Esophagus muscularis mucosa (tissue), 4 donors: ENCODE results near the gene LSS. TPM values are rescaled to one million over a fixed set of nuclear protein-coding genes. Genes with fewer than 3 reads are reported as not detected.

Source experiments
- DNase-seq: peaks from one replicate; pipeline ENCODE4 v3.0.0-alpha.2; 2017; ENCODE audit errors: extremely low spot score
- H3K27ac ChIP-seq, 4 donors: fragments of 200-600 bp; sonication (generic); replicated peaks in 1 of 4; 1 replicate in 3 of 4; 2 replicates in 1 of 4; pipeline ENCODE4 v1.5.1; 2016 to 2019; ENCODE audit warnings: mild to moderate bottlenecking in 1 of 4
- H3K27me3 ChIP-seq, 4 donors: fragments of 200-600 bp; sonication (generic); one replicate each; pipeline versions ENCODE4 v1.5.1 to v1.6.0; 2016 to 2019
- H3K36me3 ChIP-seq, 4 donors: fragments of 200-600 bp; sonication (generic); one replicate each; pipeline ENCODE4 v1.5.1; 2016 to 2019
- H3K4me1 ChIP-seq, 4 donors: fragments of 200-600 bp; sonication (generic); one replicate each; pipeline ENCODE4 v1.5.1; 2016 to 2019
- H3K4me3 ChIP-seq, 4 donors: fragments of 200-600 bp; sonication (generic); 1 replicate in 2 of 4; 2 replicates in 2 of 4; pipeline ENCODE4 v1.5.1; 2016 to 2019; ENCODE audit warnings: mild to moderate bottlenecking in 4 of 4, moderate library complexity in 1 of 4
- H3K9me3 ChIP-seq, 4 donors: fragments of 200-600 bp; sonication (generic); 1 replicate in 3 of 4; 2 replicates in 1 of 4; pipeline ENCODE4 v1.5.1; 2016 to 2019
- EP300 ChIP-seq: sonication (generic); formaldehyde crosslinking; IDR thresholded peaks from one replicate; pipeline ENCODE4 v1.6.1; 2017; ENCODE audit warnings: antibody characterized with exemption
- POLR2A ChIP-seq: fragments of 450-650 bp; IDR thresholded peaks from one replicate; pipeline ENCODE4 v1.6.1; 2017; ENCODE audit warnings: antibody characterized with exemption, moderate library complexity, mild to moderate bottlenecking, low read depth
- POLR2AphosphoS5 ChIP-seq, 2 donors: sonication (generic); formaldehyde crosslinking; IDR thresholded peaks; one replicate each; pipeline ENCODE4 v1.6.1; 2017; ENCODE audit warnings: antibody characterized with exemption in 2 of 2
- WGBS: methylation state at CpG from one replicate; pipeline ENCODE4 v1.1.5; 2018; 5-methylcytosine and 5-hydroxymethylcytosine counted together
- intact Hi-C: fragments of 100-400 bp; cut with DNase I; formaldehyde crosslinking; loops from one replicate; pipeline ENCODE4 v1.15.1; 2023
- total RNA-seq, 4 donors: library from RNA; depleted of rRNA; stranded (reverse); fragments of >200 nt; gene quantifications; one replicate each; pipeline versions ENCODE4 v1.1.0 to v1.2.1, GENCODE V29; 2016
- TF ChIP-seq, protein P1 (sequence below), 3 experiments: fragments of 200-600 bp in 2 of 3; fragments of 450-650 bp in 1 of 3; sonication (generic) in 2 of 3; IDR thresholded peaks; one replicate each; pipeline ENCODE4 v1.5.1; 2017 to 2019; ENCODE audit warnings: antibody characterized with exemption in 3 of 3, mild to moderate bottlenecking in 2 of 3, moderate library complexity in 1 of 3

Gene LSS
- total RNA-seq, 4 donors from 2014 or later: 45.3 to 66.3 (median 53.1) TPM

DNA sequence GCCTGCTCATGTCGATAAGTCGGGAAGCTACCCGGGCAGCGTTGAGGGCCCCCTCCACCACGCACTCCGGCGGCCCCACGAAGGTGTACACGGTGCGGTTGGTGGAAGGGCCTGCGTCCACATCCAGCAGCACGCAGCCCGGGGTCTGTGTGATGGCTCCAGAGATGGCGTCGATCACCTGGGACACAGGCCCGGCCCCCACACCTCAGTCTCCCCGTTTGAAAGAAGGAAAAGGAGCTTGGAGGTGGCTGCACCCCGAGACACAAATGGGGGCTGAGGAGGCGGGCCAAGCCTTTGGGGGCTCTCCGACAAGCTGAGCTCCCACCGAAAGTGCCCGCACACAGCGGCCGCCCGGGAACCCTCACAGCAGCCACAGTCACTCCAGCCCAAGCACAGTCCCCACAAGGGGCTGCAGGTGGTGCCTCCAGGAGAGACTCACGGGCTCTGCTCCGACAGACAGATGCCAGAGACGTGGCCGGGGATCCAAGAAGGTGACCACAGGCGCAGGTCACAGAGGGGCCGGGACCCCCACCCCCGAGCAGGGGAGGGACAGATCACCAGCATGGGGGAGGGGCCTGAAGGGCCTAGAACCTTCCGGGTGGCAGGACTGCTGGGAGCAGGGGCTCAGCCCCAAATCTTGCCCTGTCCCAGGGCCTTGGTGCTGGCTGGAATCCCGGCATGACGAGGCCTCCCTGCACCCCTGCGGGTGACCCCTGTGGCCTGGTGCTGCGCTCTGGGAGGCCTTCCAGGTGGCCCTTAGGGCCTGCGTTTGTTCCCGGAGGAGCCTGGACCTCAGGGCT lies 74.2 kb downstream of the LSS start:
- intact Hi-C loops: loop anchor here (5.0 kb wide), 1 partner anchor 78 kb away; no protein-coding TSS in a partner anchor
- peaks cover 0 to 4% (median 0%) of the 10 kb centered on the region in 4 donors for H3K36me3 ChIP-seq
- H3K27ac ChIP-seq: no peak overlapping the region
- peaks cover 10 to 18% (median 12%) of the 10 kb centered on the region in 4 donors for H3K4me1 ChIP-seq
- no peak overlapping the region for H3K4me3 ChIP-seq
- TF ChIP-seq, protein P1, sequence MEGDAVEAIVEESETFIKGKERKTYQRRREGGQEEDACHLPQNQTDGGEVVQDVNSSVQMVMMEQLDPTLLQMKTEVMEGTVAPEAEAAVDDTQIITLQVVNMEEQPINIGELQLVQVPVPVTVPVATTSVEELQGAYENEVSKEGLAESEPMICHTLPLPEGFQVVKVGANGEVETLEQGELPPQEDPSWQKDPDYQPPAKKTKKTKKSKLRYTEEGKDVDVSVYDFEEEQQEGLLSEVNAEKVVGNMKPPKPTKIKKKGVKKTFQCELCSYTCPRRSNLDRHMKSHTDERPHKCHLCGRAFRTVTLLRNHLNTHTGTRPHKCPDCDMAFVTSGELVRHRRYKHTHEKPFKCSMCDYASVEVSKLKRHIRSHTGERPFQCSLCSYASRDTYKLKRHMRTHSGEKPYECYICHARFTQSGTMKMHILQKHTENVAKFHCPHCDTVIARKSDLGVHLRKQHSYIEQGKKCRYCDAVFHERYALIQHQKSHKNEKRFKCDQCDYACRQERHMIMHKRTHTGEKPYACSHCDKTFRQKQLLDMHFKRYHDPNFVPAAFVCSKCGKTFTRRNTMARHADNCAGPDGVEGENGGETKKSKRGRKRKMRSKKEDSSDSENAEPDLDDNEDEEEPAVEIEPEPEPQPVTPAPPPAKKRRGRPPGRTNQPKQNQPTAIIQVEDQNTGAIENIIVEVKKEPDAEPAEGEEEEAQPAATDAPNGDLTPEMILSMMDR (IDR thresholded peaks at IDR 0.05): no peak
- TF ChIP-seq POLR2A (no peak), EP300 (no peak), POLR2AphosphoS5 (IDR thresholded peaks at IDR 0.05) (no peak)
- WGBS: 83% methylated on average over 26 of the region's 39 CpGs
- no peak for DNase-seq
- H3K9me3 ChIP-seq: no peaks in the 10 kb centered on the region
- H3K27me3 ChIP-seq: peaks cover 0 to 11% (median 0%) of the 10 kb centered on the region in 4 donors

DNA sequence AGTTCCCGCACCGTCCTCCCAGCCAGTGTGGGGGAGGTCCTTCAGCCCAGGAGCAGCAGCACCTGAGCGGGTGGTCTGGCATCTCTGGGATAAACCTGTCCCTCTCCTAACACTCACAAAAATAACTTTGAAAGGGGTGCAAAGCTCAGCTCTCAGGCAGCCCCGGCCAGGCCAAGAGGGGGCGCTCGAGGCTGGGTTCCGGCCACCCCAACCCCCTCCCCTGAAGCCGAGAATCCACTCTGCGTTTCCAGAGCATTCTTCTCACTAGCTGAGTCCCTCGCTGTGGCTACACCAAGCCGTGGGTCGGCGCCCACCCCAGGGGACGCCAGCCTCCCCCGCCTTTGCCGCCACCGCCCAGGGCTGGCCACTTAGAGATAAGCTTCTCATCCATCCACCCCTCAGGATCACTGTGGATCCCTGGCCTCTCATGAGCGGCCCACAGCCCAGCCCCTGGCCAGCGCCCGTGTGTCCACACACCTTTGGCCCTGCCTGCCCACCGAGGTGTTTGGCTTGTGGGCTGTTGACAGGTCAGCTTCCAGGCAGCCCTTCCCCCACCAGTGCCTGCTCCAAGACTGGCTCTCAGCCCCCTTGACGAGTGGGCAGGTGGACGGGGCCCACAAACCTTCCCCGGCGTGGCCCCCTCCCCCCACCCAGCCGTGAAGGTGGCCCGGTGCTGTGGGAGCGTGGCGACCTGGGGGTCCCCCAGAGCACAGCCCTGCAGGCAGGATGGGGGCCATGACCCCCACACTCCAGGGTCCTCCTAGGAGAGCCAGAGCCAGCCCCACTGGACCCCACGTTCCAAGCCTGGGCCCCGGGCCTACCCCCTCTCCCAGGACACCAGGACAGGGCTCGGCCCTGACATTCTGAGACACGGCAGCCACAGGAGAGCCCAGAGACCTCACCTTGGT lies 75.1 kb downstream of the LSS start:
- Histone ChIP-seq H3K4me3 (peak overlapping the region; percentile 17 to 41 (median 39)), H3K27me3 (peaks cover 0 to 11% (median 0%) of the 10 kb centered on the region in 4 donors), H3K4me1 (peaks cover 10 to 18% (median 12%) of the 10 kb centered on the region in 4 donors), H3K9me3 (no peaks in the 10 kb centered on the region), H3K27ac (peak overlapping the region in 2 of 4 donors; percentile 37 to 68), H3K36me3 (peaks cover 0 to 4% (median 0%) of the 10 kb centered on the region in 4 donors)
- intact Hi-C loops: loop anchor here (5.0 kb wide), 1 partner anchor 79 kb away; no protein-coding TSS in a partner anchor
- 34% methylated on average over 27 of the region's 33 CpGs for WGBS
- no peak for DNase-seq
- no peak for TF ChIP-seq POLR2A
- TF ChIP-seq, protein P1 (IDR thresholded peaks at IDR 0.05): peak; percentile 70 to 83 (median 80)
- TF ChIP-seq POLR2AphosphoS5 (IDR thresholded peaks at IDR 0.05): peak in 1 of 2 donors; percentile 58

DNA sequence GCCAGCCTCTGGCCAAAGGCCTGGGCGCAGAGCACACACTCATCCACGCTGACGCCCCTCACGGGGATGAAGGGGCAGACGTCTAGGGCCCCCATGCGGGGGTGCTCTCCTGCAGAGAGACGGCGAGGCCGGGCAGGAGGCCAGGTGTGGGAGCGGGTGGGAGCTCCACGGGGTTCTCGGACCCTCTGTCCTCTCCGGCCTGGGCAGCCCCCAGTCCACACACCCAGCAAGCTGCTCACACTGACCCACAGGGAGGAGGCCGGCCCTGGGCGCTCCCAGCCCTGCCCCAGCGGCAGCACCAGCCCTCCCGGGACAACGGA lies 75.7 kb downstream of the LSS start:
- no peak for DNase-seq
- intact Hi-C loops: loop anchor here (5.0 kb wide), 1 partner anchor 79 kb away; no protein-coding TSS in a partner anchor
- TF ChIP-seq POLR2AphosphoS5 (IDR thresholded peaks at IDR 0.05): no peak
- no peak for TF ChIP-seq POLR2A
- TF ChIP-seq EP300: no peak
- TF ChIP-seq, protein P1 (IDR thresholded peaks at IDR 0.05): no peak
- H3K27me3 ChIP-seq: peaks cover 0 to 11% (median 0%) of the 10 kb centered on the region in 4 donors
- peak overlapping the region; percentile 17 to 41 (median 39) for H3K4me3 ChIP-seq
- no peaks in the 10 kb centered on the region for H3K9me3 ChIP-seq
- peaks cover 10 to 18% (median 12%) of the 10 kb centered on the region in 4 donors for H3K4me1 ChIP-seq
- WGBS: 33% methylated on average over 10 of the region's 18 CpGs
- H3K27ac ChIP-seq: peak overlapping the region in 1 of 4 donors; percentile 68
- H3K36me3 ChIP-seq: peaks cover 0 to 2% (median 0%) of the 10 kb centered on the region in 4 donors

DNA sequence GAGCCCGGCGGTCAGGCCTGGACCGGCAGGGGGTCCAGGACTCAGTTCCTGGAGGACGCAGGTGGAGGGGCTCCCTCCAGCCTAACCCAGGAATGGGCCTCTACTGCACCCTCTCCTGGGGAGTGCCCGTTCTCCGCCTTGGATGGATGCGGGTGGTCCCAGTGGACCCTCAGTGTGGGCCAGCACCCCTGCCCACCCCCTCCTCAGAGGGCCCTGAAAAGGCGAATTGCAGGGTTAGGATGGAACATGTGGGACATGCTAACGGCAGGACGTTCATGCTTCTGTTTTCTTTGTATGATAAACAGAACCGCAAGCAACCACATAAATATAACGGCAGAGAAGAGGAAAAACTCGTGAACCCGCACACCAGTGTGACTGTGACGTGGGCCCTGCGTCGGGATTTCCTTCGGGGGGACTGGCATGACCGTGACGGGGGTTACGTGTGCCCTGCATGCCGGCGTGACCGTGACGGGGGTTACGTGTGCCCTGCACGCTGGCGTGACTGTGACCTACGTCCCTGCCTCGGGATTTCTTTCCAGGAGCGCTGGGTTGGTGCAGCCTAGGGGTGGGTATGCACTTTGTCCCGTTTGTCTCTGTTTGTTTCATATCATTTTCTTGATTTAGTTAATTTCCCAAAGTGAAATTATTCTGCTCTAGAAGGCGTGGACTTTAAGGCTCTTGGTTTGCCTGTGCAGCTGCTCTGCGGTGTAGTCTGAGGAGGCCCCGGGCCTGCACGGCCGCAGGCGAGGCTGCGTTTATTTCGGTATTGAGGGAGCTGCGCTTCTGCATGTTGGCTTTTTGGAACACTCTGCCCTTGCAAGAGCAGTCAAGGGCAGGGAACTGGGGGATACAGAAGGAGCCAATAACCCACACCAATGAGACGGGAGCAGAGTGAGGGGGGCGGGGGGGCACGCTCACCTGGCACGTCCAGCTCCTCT lies 76.3 kb downstream of the LSS start:
- Histone ChIP-seq H3K36me3 (no peaks in the 10 kb centered on the region), H3K27ac (peak overlapping the region in 1 of 4 donors; percentile 68), H3K27me3 (peaks cover 0 to 11% (median 0%) of the 10 kb centered on the region in 4 donors), H3K9me3 (no peaks in the 10 kb centered on the region), H3K4me1 (peaks cover 10 to 18% (median 12%) of the 10 kb centered on the region in 4 donors), H3K4me3 (peak overlapping the region in 1 of 4 donors; percentile 41)
- WGBS: 88% methylated on average over 34 of the region's 45 CpGs
- intact Hi-C loops: loop anchor here (5.0 kb wide), 1 partner anchor 80 kb away; no protein-coding TSS in a partner anchor
- DNase-seq: no peak
- TF ChIP-seq POLR2AphosphoS5 (IDR thresholded peaks at IDR 0.05): no peak
